Liver (tissue), 9 donors: Measurements from ENCODE around the gene EML3. TPM values are rescaled to one million over a fixed set of nuclear protein-coding genes. Genes with fewer than 3 reads are reported as not detected.

Experiments
- DNase-seq: peaks from one replicate; pipeline ENCODE4 v3.0.0-alpha.2; 2017; ENCODE audit warnings: low spot score
- H3K27ac ChIP-seq, 2 donors: one replicate each; pipeline ENCODE4 v1.7.0; 2013; ENCODE audit warnings: inconsistent platforms in 2 of 2, low read length in 2 of 2, control low read depth in 1 of 2, low read depth in 1 of 2, mild to moderate bottlenecking in 1 of 2
- H3K27me3 ChIP-seq, 4 donors: one replicate each; pipeline versions ENCODE4 v1.6.1 to v1.7.0; 2013; ENCODE audit warnings: low read length in 3 of 4, inconsistent platforms in 1 of 4, mild to moderate bottlenecking in 1 of 4, moderate library complexity in 1 of 4; ENCODE audit not compliant: control insufficient read depth in 4 of 4, insufficient read depth in 4 of 4
- H3K36me3 ChIP-seq, 4 donors: one replicate each; pipeline versions ENCODE4 v1.6.1 to v1.7.0; 2013; ENCODE audit warnings: low read length in 3 of 4, mild to moderate bottlenecking in 3 of 4, low read depth in 1 of 4, moderate library complexity in 1 of 4; ENCODE audit not compliant: control insufficient read depth in 4 of 4, insufficient read depth in 3 of 4
- H3K4me1 ChIP-seq, 4 donors: one replicate each; pipeline versions ENCODE4 v1.6.1 to v1.7.0; 2013; ENCODE audit warnings: low read length in 3 of 4, mild to moderate bottlenecking in 3 of 4, moderate library complexity in 1 of 4; ENCODE audit not compliant: control insufficient read depth in 4 of 4, insufficient read depth in 4 of 4
- H3K4me3 ChIP-seq, 3 donors: one replicate each; pipeline versions ENCODE4 v1.6.1 to v1.7.0; 2013; ENCODE audit warnings: low read length in 3 of 3, control low read depth in 1 of 3, low read depth in 1 of 3, mild to moderate bottlenecking in 1 of 3
- H3K9ac ChIP-seq, 2 donors: one replicate each; pipeline ENCODE4 v1.7.0; 2013; ENCODE audit warnings: low read length in 2 of 2, mild to moderate bottlenecking in 2 of 2, moderate library complexity in 2 of 2, control low read depth in 1 of 2, low read depth in 1 of 2
- H3K9me3 ChIP-seq, 4 donors: one replicate each; pipeline versions ENCODE4 v1.6.1 to v1.7.0; 2013; ENCODE audit warnings: low read length in 3 of 4; ENCODE audit not compliant: control insufficient read depth in 4 of 4
- ATF3 ChIP-seq: IDR thresholded peaks from 2 replicates; pipeline ENCODE4 v1.6.1; 2016; ENCODE audit warnings: antibody characterized with exemption
- CTCF ChIP-seq: fragments of 150-350 bp; IDR thresholded peaks from 2 replicates; pipeline ENCODE4 v1.5.1; 2017; ENCODE audit warnings: improper control_type of control experiment, low read depth, low read length; ENCODE audit not compliant: missing input control
- FOXA1 ChIP-seq: IDR thresholded peaks from 2 replicates; pipeline ENCODE4 v1.6.1; 2016; ENCODE audit warnings: antibody characterized with exemption
- FOXA2 ChIP-seq: IDR thresholded peaks from 2 replicates; pipeline ENCODE4 v1.6.1; 2016; ENCODE audit warnings: antibody characterized with exemption
- GABPA ChIP-seq, 2 donors: IDR thresholded peaks in 1 of 2; conservative IDR thresholded peaks in 1 of 2; 2 replicates each; pipeline ENCODE4 v1.6.1; 2016; ENCODE audit warnings: antibody characterized with exemption in 2 of 2, mild to moderate bottlenecking in 1 of 2, moderate library complexity in 1 of 2
- HNF4A ChIP-seq, 2 donors: conservative IDR thresholded peaks; 2 replicates each; pipeline ENCODE4 v1.6.1; 2016; ENCODE audit warnings: antibody characterized with exemption in 2 of 2, mild to moderate bottlenecking in 2 of 2
- HNF4G ChIP-seq: IDR thresholded peaks from 2 replicates; pipeline ENCODE4 v1.6.1; 2016; ENCODE audit warnings: antibody characterized with exemption
- JUND ChIP-seq, 2 donors: IDR thresholded peaks; 2 replicates each; pipeline ENCODE4 v1.6.1; 2016; ENCODE audit warnings: antibody characterized with exemption in 2 of 2
- NR2F2 ChIP-seq: IDR thresholded peaks from 2 replicates; pipeline ENCODE4 v1.6.1; 2016; ENCODE audit warnings: antibody characterized with exemption
- RAD21 ChIP-seq, 2 donors: IDR thresholded peaks; 2 replicates each; pipeline ENCODE4 v1.6.1; 2016; ENCODE audit warnings: antibody characterized with exemption in 2 of 2, mild to moderate bottlenecking in 2 of 2
- RXRA ChIP-seq, 2 donors: IDR thresholded peaks; 2 replicates each; pipeline ENCODE4 v1.6.1; 2017 to 2018; ENCODE audit warnings: antibody characterized with exemption in 2 of 2, mild to moderate bottlenecking in 1 of 2
- SP1 ChIP-seq: IDR thresholded peaks from 2 replicates; pipeline ENCODE4 v1.6.1; 2018; ENCODE audit warnings: antibody characterized with exemption, mild to moderate bottlenecking
- TAF1 ChIP-seq: conservative IDR thresholded peaks from 2 replicates; pipeline ENCODE4 v1.6.1; 2016; ENCODE audit warnings: antibody characterized with exemption, mild to moderate bottlenecking
- YY1 ChIP-seq: IDR thresholded peaks from 2 replicates; pipeline ENCODE4 v1.6.1; 2016; ENCODE audit warnings: antibody characterized with exemption, mild to moderate bottlenecking
- ZBTB33 ChIP-seq: IDR thresholded peaks from 2 replicates; pipeline ENCODE4 v1.6.1; 2016; ENCODE audit warnings: antibody characterized with exemption
- WGBS: extraction: QIAGEN DNeasy Blood & Tissue Kit; methylation state at CpG from one replicate; pipeline ENCODE4 v1.1.7; 2013; 5-methylcytosine and 5-hydroxymethylcytosine counted together
- polyA plus RNA-seq, 2 donors: library from polyadenylated mRNA; stranded (reverse) in 1 of 2; unstranded in 1 of 2; fragments of 200-250 nt in 1 of 2; fragments of >200 nt in 1 of 2; fragmentation: Nextera tagmentation in 1 of 2; extraction: Ambion mirVana in 1 of 2; gene quantifications; one replicate each; pipeline versions ENCODE4 v1.2.1 to v1.2.3, GENCODE V29; 2013 to 2015
- total RNA-seq, 2 donors: library from RNA; depleted of rRNA; stranded (reverse); fragments of >200 nt; gene quantifications; one replicate each; pipeline ENCODE4 v1.2.3, GENCODE V29; 2014
- TF ChIP-seq, protein P1 (sequence below): IDR thresholded peaks from 2 replicates; pipeline ENCODE4 v1.6.1; 2016; ENCODE audit warnings: antibody characterized with exemption
- TF ChIP-seq, protein P2 (sequence below): IDR thresholded peaks from 2 replicates; pipeline ENCODE4 v1.6.1; 2016; ENCODE audit warnings: antibody characterized with exemption, mild to moderate bottlenecking
- donor health status: healthy.
- donor health status: healthy.
- donor health status: healthy.
- donor health status: healthy.
- donor health status: healthy.

EML3 gene
- total and polyA plus RNA-seq, 4 donors: 6.0 to 19.3 (median 13.6) TPM

DNA sequence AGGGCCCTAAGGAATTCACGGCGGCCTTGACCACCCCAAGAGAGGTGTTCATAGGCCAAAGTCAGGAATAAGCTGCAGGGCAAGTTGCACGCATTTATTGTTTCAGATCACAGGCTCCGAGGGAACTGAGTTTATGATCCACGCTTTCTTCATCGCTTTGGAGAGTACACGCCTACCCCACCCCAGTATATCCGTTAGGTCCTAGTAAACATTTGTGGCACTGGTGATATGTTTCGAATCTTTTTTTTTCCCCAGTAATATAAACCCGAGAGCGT lies 33.0 kb upstream of the EML3 start:
- H3K36me3 ChIP-seq: peaks cover 0 to 14% (median 7%) of the 10 kb centered on the region in 4 donors
- TF ChIP-seq SP1 (no peak), HNF4G (no peak), YY1 (no peak), GABPA (IDR thresholded peaks at IDR 0.05 in 1 of 2, conservative IDR thresholded peaks at IDR 0.05 in 1 of 2) (no peak), NR2F2 (no peak), JUND (IDR thresholded peaks at IDR 0.05) (no peak), FOXA1 (no peak), CTCF (no peak), RXRA (IDR thresholded peaks at IDR 0.05) (no peak), HNF4A (conservative IDR thresholded peaks at IDR 0.05) (no peak), TAF1 (no peak), FOXA2 (no peak), RAD21 (IDR thresholded peaks at IDR 0.05) (no peak)
- TF ChIP-seq, protein P1, sequence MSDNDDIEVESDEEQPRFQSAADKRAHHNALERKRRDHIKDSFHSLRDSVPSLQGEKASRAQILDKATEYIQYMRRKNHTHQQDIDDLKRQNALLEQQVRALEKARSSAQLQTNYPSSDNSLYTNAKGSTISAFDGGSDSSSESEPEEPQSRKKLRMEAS: no peak
- TF ChIP-seq, protein P2, sequence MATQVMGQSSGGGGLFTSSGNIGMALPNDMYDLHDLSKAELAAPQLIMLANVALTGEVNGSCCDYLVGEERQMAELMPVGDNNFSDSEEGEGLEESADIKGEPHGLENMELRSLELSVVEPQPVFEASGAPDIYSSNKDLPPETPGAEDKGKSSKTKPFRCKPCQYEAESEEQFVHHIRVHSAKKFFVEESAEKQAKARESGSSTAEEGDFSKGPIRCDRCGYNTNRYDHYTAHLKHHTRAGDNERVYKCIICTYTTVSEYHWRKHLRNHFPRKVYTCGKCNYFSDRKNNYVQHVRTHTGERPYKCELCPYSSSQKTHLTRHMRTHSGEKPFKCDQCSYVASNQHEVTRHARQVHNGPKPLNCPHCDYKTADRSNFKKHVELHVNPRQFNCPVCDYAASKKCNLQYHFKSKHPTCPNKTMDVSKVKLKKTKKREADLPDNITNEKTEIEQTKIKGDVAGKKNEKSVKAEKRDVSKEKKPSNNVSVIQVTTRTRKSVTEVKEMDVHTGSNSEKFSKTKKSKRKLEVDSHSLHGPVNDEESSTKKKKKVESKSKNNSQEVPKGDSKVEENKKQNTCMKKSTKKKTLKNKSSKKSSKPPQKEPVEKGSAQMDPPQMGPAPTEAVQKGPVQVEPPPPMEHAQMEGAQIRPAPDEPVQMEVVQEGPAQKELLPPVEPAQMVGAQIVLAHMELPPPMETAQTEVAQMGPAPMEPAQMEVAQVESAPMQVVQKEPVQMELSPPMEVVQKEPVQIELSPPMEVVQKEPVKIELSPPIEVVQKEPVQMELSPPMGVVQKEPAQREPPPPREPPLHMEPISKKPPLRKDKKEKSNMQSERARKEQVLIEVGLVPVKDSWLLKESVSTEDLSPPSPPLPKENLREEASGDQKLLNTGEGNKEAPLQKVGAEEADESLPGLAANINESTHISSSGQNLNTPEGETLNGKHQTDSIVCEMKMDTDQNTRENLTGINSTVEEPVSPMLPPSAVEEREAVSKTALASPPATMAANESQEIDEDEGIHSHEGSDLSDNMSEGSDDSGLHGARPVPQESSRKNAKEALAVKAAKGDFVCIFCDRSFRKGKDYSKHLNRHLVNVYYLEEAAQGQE: no peak
- peak overlapping the region; percentile 96 to 97 for H3K27ac ChIP-seq
- no peaks in the 10 kb centered on the region for H3K27me3 ChIP-seq
- 9% methylated on average over 11 of the region's 11 CpGs for WGBS
- peaks cover 4 to 31% (median 25%) of the 10 kb centered on the region in 4 donors for H3K4me1 ChIP-seq
- DNase-seq: no peak
- H3K9me3 ChIP-seq: no peaks in the 10 kb centered on the region
- H3K4me3 ChIP-seq: peak overlapping the region; percentile 88 to 95 (median 95)
- H3K9ac ChIP-seq: peak overlapping the region; percentile 70 to 80

- TF ChIP-seq GABPA (IDR thresholded peaks at IDR 0.05 in 1 of 2, conservative IDR thresholded peaks at IDR 0.05 in 1 of 2) (no peak), FOXA1 (no peak), ATF3 (no peak), RAD21 (IDR thresholded peaks at IDR 0.05) (no peak), TAF1 (no peak), NR2F2 (no peak), ZBTB33 (no peak), RXRA (IDR thresholded peaks at IDR 0.05) (no peak), CTCF (no peak)
- DNase-seq: no peak
- Histone ChIP-seq H3K36me3 (peaks cover 0 to 11% (median 5%) of the 10 kb centered on the region in 4 donors), H3K9ac (no peak overlapping the region), H3K4me1 (peaks cover 4 to 31% (median 26%) of the 10 kb centered on the region in 4 donors), H3K27me3 (no peaks in the 10 kb centered on the region), H3K9me3 (no peaks in the 10 kb centered on the region), H3K4me3 (no peak overlapping the region), H3K27ac (no peak overlapping the region)
- 77% methylated on average over 8 of the region's 8 CpGs for WGBS
Observed at GRCh38 chr11:62644220-62644619, 31.6 kb upstream of the EML3 start.
